ENCODE data around the gene GRK5. TPM values are rescaled to one million over a fixed set of nuclear protein-coding genes. Genes with fewer than 3 reads are reported as not detected.

The GRK5 gene
- total and polyA plus RNA-seq, 3 experiments from 2014 or later = 7.7 to 13.8 (median 13.6) TPM

DNA sequence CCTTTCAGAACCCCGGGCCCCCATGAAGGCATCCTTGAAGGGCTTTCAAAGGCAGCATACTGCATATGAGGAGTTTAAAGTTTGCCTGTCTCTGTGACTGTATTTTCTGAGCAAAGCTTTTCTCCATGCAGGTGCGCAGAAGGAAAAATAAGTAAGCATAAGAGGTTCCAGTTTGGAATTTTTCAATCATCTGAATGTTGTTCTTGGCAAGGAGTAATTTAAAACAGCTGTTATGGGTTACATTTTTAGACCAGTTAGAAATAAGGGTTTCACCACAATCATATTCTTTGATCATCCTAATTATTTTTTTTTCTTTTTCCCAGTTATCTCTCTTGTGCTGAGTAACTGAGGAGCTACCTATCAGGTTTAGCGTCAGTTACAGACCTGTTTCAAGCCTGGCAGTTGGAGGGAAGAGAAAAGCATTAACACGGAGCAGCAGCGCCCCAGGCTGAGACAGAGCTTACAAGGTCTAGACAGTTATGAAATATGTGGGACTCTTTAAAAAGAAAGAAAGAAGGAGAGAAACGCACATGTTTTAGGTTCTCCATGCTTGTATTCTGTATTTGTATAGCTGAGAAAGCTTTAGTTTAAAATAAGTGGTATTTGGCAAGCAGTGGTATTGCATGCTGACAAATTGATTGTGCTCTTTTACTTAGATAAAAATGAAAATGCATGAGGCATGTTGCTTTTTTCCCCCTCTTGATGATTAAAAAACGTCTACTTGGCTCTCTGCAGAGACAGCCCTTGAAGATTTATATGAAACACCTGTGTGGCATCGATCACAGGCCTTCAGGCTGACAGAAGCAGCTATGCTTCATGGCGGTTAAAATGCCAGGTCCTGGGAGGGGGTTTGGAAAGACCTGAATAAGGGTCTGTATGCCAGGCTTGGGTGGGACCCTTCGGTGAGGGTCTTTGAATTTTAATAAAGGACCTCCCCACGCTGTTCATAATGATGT, 157.6 kb downstream of the GRK5 start:
- no peak for DNase-seq
- no peak overlapping the region for H3K27ac ChIP-seq (ENCODE audit: low read depth, low read length)
- Mint-ChIP-seq H3K9me3 (no peaks in the 10 kb centered on the region), H3K27ac (peak overlapping the region in 3 of 8 donors; percentile 5 to 35 (median 24)), H3K4me1 (peaks cover 5 to 23% (median 8%) of the 10 kb centered on the region in 3 donors), H3K4me3 (no peak overlapping the region), H3K27me3 (no peaks in the 10 kb centered on the region), H3K36me3 (peaks cover 0 to 11% (median 8%) of the 10 kb centered on the region in 3 donors)
- H3K4me3 ChIP-seq (ENCODE audit: low read length) = no peak overlapping the region
- no peaks in the 10 kb centered on the region for H3K4me1 ChIP-seq (ENCODE audit: insufficient read depth, low read length)
- no peaks in the 10 kb centered on the region for H3K36me3 ChIP-seq (ENCODE audit: insufficient read depth, low read length)
- H3K27me3 ChIP-seq (ENCODE audit: insufficient read depth, low read length, poor library complexity, severe bottlenecking) = no peaks in the 10 kb centered on the region
- no peaks in the 10 kb centered on the region for H3K9me3 ChIP-seq (ENCODE audit: low read length)
- POLR2A ChIA-PET = interaction anchor here (1.6 kb wide), 1 partner anchor 158 kb away, joined by 3 read pairs; the partner anchor contains the start of gene GRK5
- CTCF ChIA-PET = interaction anchor here (0.7 to 1.1 kb wide), 2 partner anchors 12 to 80 kb away, joined by 3 read pairs; no protein-coding TSS in a partner anchor

DNA sequence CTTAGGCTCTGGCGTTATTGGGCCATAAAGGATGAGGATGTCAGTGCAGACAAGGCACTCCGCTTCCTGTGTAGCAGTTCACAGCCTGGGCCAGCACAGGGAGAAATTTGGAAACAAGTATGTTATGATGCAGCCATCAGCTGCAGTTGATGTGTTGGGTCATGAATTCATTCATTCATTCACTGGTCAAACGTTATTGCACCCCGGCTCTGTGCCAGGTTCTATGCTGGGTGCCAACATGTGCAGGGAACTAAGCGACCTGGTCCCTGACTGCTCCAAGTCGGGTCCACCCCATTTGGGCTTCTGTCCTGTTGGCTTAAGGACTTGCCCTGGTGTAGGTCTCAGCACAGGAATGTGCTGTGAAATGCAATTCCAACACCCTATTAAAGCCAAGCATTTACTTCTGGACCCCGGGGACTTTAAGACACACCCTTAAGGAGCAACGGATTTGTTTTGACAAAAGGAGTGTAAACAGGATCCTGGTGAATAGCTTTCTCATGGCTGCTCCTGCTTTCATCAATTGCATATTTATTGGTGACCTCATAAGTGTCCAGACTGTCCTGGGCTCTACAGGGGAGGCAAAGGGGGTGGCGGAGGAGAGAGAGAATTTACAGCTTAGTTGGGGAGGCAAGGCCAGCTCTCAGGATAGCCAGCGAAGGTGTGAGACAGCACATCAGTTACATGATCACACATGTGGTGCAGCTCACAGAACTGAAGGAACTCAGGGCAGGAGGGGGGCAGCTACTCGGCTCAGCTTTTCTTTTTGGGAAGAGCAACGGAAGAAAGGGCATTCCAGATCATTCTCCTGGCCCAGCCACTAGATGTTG, 158.6 kb downstream of the GRK5 start:
- no peak for DNase-seq
- H3K27ac Mint-ChIP-seq = peak overlapping the region in 1 of 8 donors; percentile 29
- CTCF ChIA-PET = interaction anchor here (1.3 kb wide), 1 partner anchor 33 kb away, joined by 4 read pairs; no protein-coding TSS in a partner anchor
- no peaks in the 10 kb centered on the region for H3K27me3 ChIP-seq (ENCODE audit: insufficient read depth, low read length, poor library complexity, severe bottlenecking)
- H3K4me1 ChIP-seq (ENCODE audit: insufficient read depth, low read length) = no peaks in the 10 kb centered on the region
- no peak overlapping the region for H3K4me3 ChIP-seq (ENCODE audit: low read length)
- H3K27me3 Mint-ChIP-seq = no peaks in the 10 kb centered on the region
- no peaks in the 10 kb centered on the region for H3K9me3 Mint-ChIP-seq
- POLR2A ChIA-PET = no interaction called here
- no peak overlapping the region for H3K27ac ChIP-seq (ENCODE audit: low read depth, low read length)
- peaks cover 0 to 11% (median 6%) of the 10 kb centered on the region in 3 donors for H3K36me3 Mint-ChIP-seq
- no peaks in the 10 kb centered on the region for H3K9me3 ChIP-seq (ENCODE audit: low read length)
- H3K4me3 Mint-ChIP-seq = no peak overlapping the region
- no peaks in the 10 kb centered on the region for H3K36me3 ChIP-seq (ENCODE audit: insufficient read depth, low read length)
- H3K4me1 Mint-ChIP-seq = peaks cover 9 to 23% (median 10%) of the 10 kb centered on the region in 3 donors

DNA sequence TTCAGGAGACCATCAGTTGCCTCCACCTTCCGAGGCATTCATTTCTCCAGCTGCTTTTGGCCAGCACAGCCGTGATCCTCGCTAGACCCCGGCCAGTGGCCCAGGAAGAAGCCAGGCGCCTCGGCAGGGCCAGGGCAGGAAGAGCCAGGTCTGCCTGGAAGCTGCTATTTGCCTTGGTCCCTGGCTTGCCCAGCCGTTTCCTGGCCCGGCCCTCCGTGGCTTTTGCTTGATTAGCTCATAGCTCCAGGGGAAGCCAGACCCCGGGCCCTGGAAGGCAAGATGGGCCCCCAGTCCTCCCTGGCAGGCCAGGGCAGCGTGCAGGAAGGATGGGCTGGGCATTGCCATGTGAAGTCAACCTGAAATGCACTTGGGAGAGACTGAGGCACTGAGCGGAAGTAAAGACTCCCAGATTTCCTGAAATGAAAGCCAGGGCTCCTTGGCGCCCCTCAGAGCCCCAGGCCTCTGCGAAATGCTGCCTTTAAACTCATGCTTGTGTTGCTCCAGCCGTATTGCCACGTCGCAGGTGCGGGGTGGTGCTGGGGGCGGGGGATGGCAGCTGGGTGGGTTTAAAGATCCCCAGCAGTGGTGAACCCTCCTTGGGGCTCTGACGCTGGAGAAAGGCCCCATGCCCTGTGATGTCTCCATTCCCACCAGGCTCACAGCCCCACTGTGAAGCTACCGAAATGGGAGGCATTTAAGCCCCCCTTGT, 160.6 kb downstream of the GRK5 start:
- no peak overlapping the region for H3K27ac Mint-ChIP-seq
- H3K9me3 Mint-ChIP-seq = no peaks in the 10 kb centered on the region
- ChIA-PET CTCF (interaction anchor here (1.2 kb wide), 1 partner anchor 175 kb away, joined by 3 read pairs; no protein-coding TSS in a partner anchor), POLR2A (no interaction called here)
- H3K4me1 ChIP-seq (ENCODE audit: insufficient read depth, low read length) = no peaks in the 10 kb centered on the region
- H3K36me3 ChIP-seq (ENCODE audit: insufficient read depth, low read length) = no peaks in the 10 kb centered on the region
- no peaks in the 10 kb centered on the region for H3K27me3 Mint-ChIP-seq
- no peak for DNase-seq
- H3K27me3 ChIP-seq (ENCODE audit: insufficient read depth, low read length, poor library complexity, severe bottlenecking) = no peaks in the 10 kb centered on the region
- no peak overlapping the region for H3K4me3 ChIP-seq (ENCODE audit: low read length)
- H3K9me3 ChIP-seq (ENCODE audit: low read length) = no peaks in the 10 kb centered on the region
- no peak overlapping the region for H3K27ac ChIP-seq (ENCODE audit: low read depth, low read length)
- H3K4me1 Mint-ChIP-seq = peaks cover 7 to 18% (median 10%) of the 10 kb centered on the region in 3 donors
- H3K36me3 Mint-ChIP-seq = peaks cover 0 to 9% (median 6%) of the 10 kb centered on the region in 3 donors
- H3K4me3 Mint-ChIP-seq = no peak overlapping the region

DNA sequence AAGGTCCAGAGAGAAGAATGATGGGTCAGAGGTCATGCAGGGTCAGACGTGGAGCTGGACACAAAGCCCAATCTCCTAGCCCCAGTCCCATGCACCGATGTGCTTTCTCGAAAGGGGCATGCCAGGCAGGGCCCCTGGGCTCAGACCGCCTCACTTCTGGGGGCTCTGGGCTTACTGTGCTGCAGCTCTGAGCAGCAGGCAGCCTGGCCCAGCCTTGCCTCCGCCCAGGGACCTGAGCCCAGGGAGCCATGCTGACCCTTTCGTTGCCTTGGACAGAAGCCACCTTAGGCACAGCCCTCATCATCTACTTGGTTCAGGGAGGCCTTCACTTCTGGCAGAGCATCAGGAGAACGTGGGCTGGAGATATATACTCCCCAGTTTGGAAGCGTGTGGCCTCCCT, 161.2 kb downstream of the GRK5 start:
- Histone ChIP-seq H3K4me1 (ENCODE audit: insufficient read depth, low read length) (no peaks in the 10 kb centered on the region), H3K9me3 (ENCODE audit: low read length) (no peaks in the 10 kb centered on the region)
- DNase-seq = no peak

DNA sequence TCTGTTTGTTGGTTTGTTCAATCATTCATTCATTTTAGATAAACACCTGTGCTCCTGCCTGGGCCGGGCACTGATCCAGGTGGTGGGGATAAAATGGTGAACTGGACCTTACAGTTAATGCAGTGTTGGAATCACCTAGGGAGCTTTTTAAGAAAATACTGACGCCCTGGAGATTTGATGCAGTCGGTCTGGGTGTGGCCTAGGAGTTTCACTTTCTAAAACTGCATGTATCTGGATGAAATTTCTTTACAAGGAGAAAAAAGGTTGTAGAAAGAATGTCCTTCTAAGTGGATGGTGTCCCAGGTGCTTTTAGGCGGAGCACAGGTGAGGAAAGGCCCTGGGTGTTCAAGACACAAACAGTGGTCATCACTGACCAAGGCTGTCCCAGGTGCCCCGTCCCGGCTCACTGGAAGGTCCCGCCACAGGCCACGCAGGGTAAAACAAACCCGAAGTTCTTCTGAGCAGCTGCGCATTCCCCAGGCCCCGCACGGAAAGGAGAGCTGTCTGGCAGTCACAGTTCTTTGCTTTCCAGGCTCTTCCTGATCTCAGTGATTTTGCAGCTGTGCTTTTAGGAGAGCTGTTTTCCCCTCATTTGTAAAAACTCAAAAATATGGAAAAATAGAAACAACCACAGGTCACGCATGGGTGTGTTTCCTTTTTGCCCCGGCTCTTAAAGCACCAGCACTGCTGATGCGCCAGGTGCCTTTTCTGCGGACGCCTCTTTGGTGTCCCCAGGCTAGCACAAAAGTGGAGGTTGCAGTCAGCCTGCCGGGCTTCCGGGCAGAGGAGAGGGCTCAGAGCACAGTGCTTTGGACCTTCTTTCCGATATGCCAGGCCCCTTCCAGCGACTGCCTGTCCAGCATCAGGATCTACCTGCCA, 161.9 kb downstream of the GRK5 start:
- Histone ChIP-seq H3K4me3 (ENCODE audit: low read length) (no peak overlapping the region), H3K27ac (ENCODE audit: low read depth, low read length) (no peak overlapping the region), H3K4me1 (ENCODE audit: insufficient read depth, low read length) (no peaks in the 10 kb centered on the region), H3K9me3 (ENCODE audit: low read length) (no peaks in the 10 kb centered on the region), H3K36me3 (ENCODE audit: insufficient read depth, low read length) (no peaks in the 10 kb centered on the region), H3K27me3 (ENCODE audit: insufficient read depth, low read length, poor library complexity, severe bottlenecking) (no peaks in the 10 kb centered on the region)
- CTCF ChIA-PET = no interaction called here
- Mint-ChIP-seq H3K27me3 (no peaks in the 10 kb centered on the region), H3K27ac (peak overlapping the region in 1 of 8 donors; percentile 58), H3K4me1 (peaks cover 10 to 23% (median 11%) of the 10 kb centered on the region in 3 donors), H3K36me3 (peaks cover 0 to 8% (median 6%) of the 10 kb centered on the region in 3 donors), H3K4me3 (no peak overlapping the region), H3K9me3 (no peaks in the 10 kb centered on the region)
- DNase-seq = no peak
- POLR2A ChIA-PET = no interaction called here

More for the DNA sequence above, 161.2 kb downstream of the GRK5 start:
- H3K9me3 Mint-ChIP-seq = no peaks in the 10 kb centered on the region
- no peak overlapping the region for H3K27ac Mint-ChIP-seq
- H3K27me3 ChIP-seq (ENCODE audit: insufficient read depth, low read length, poor library complexity, severe bottlenecking) = no peaks in the 10 kb centered on the region
- H3K4me3 ChIP-seq (ENCODE audit: low read length) = no peak overlapping the region
- ChIA-PET POLR2A (no interaction called here), CTCF (no interaction called here)
- no peak overlapping the region for H3K27ac ChIP-seq (ENCODE audit: low read depth, low read length)
- no peak overlapping the region for H3K4me3 Mint-ChIP-seq
- peaks cover 10 to 22% (median 10%) of the 10 kb centered on the region in 3 donors for H3K4me1 Mint-ChIP-seq
- H3K36me3 ChIP-seq (ENCODE audit: insufficient read depth, low read length) = no peaks in the 10 kb centered on the region
- peaks cover 0 to 8% (median 6%) of the 10 kb centered on the region in 3 donors for H3K36me3 Mint-ChIP-seq
- H3K27me3 Mint-ChIP-seq = no peaks in the 10 kb centered on the region

DNA sequence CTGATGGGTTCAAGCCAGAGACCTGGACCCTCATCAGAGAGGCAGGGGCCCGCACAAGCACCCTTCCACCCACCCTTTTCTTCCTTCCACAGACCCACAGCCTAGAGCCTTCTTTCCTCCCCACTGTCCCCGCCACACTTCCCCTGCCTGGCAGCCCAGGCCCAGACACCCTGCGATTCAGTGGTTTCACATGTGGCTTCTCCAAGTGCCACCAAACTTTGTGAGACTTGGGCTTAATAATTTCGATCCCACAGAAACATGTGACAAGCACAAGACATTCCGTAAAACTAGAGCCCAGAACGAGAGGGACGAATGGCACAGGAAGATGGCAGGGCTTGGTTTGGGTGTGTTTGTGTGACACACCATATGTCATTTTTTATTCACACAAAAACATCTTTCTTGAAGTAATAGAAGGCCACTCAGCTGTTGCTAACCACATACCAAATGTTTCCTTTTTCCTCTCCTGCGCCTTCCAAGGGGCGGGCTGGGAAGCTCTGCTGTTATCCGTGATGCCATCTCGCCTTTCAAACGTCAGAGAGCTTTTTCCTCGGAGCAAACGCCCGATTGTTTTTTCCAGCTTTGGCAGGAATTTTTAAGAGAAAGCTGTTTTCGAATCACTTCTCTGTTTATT, 162.9 kb downstream of the GRK5 start:
- H3K9me3 Mint-ChIP-seq = no peaks in the 10 kb centered on the region
- peak overlapping the region in 6 of 8 donors; percentile 27 to 89 (median 77) for H3K27ac Mint-ChIP-seq
- H3K36me3 Mint-ChIP-seq = peaks cover 0 to 8% (median 4%) of the 10 kb centered on the region in 3 donors

More for the DNA sequence above, 162.9 kb downstream of the GRK5 start:
- H3K27ac ChIP-seq (ENCODE audit: low read depth, low read length) = no peak overlapping the region
- H3K4me3 ChIP-seq (ENCODE audit: low read length) = no peak overlapping the region
- no peaks in the 10 kb centered on the region for H3K36me3 ChIP-seq (ENCODE audit: insufficient read depth, low read length)
- H3K4me3 Mint-ChIP-seq = peak overlapping the region in 1 of 7 donors; percentile 41
- no peaks in the 10 kb centered on the region for H3K27me3 Mint-ChIP-seq
- ChIA-PET CTCF (no interaction called here), POLR2A (no interaction called here)
- no peaks in the 10 kb centered on the region for H3K4me1 ChIP-seq (ENCODE audit: insufficient read depth, low read length)
- no peak for DNase-seq
- H3K9me3 ChIP-seq (ENCODE audit: low read length) = no peaks in the 10 kb centered on the region
- peaks cover 14 to 31% (median 15%) of the 10 kb centered on the region in 3 donors for H3K4me1 Mint-ChIP-seq
- no peaks in the 10 kb centered on the region for H3K27me3 ChIP-seq (ENCODE audit: insufficient read depth, low read length, poor library complexity, severe bottlenecking)

Measured in CD8-positive, alpha-beta memory T cell (primary cell).